Type B pancreatic cell (in vitro differentiated cells): ENCODE measurements around the gene PGLYRP1. TPM values are rescaled to one million over a fixed set of nuclear protein-coding genes. Genes with fewer than 3 reads are reported as not detected.

Experiments used
- DNase-seq: peaks from one replicate; pipeline ENCODE4 v3.0.0; 2021; ENCODE audit warnings: mixed read lengths; ENCODE audit not compliant: unreplicated experiment; ENCODE audit errors: extremely low spot score
- H3K27ac Mint-ChIP-seq: 2 replicates; pipeline ENCODE4 v1.8.0; 2021; ENCODE audit warnings: mild to moderate bottlenecking, mixed read lengths
- H3K27me3 Mint-ChIP-seq: 2 replicates; pipeline ENCODE4 v1.8.0; 2021; ENCODE audit warnings: mixed read lengths
- H3K36me3 Mint-ChIP-seq: 2 replicates; pipeline ENCODE4 v1.8.0; 2021; ENCODE audit warnings: mixed read lengths
- H3K4me1 Mint-ChIP-seq: one replicate; pipeline ENCODE4 v1.8.0; 2021; ENCODE audit warnings: mixed read lengths; ENCODE audit not compliant: unreplicated experiment
- H3K4me3 Mint-ChIP-seq: 2 replicates; pipeline ENCODE4 v1.8.0; 2021; ENCODE audit warnings: mild to moderate bottlenecking, mixed read lengths
- H3K9me3 Mint-ChIP-seq: 2 replicates; pipeline ENCODE4 v1.8.0; 2021; ENCODE audit warnings: mixed read lengths
- total RNA-seq: library from RNA; stranded (reverse); gene quantifications from 2 replicates; pipeline ENCODE4 v1.2.1, GENCODE V29; 2021; ENCODE audit warnings: low replicate concordance
- TF ChIP-seq, protein P1 (sequence below): fragments of 200-600 bp; sonication (generic); conservative IDR thresholded peaks from 2 replicates; pipeline ENCODE4 v1.5.0; 2021; ENCODE audit warnings: antibody characterized with exemption, mild to moderate bottlenecking

PGLYRP1 gene
- total RNA-seq, 1 donor from 2014 or later: not detected

DNA sequence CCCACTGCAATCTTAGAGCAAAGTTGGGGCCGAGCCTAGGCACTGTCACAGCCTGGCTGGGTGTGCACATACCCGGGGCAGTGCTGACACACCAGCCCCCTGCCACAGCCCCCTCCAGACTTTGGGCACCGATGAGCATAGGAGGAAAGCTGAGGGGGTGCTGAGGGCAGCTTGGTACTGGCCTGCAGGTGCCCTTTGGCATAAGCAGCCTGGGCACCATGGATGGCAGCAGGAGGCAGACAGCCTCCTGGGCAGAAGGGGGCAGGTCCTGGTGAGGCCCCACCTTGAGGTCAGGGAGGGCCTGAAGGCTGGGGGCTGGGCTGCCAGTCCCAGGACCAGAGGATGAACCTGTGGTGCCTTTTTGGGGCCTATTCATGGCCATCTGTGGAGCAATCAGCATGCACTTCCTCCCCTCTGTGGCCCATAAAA, 9.8 kb upstream of the PGLYRP1 start:
- H3K4me3 Mint-ChIP-seq: no peak overlapping the region
- H3K27ac Mint-ChIP-seq: no peak overlapping the region
- peaks cover 4% of the 10 kb centered on the region for H3K36me3 Mint-ChIP-seq
- no peaks in the 10 kb centered on the region for H3K27me3 Mint-ChIP-seq
- TF ChIP-seq, protein P1, sequence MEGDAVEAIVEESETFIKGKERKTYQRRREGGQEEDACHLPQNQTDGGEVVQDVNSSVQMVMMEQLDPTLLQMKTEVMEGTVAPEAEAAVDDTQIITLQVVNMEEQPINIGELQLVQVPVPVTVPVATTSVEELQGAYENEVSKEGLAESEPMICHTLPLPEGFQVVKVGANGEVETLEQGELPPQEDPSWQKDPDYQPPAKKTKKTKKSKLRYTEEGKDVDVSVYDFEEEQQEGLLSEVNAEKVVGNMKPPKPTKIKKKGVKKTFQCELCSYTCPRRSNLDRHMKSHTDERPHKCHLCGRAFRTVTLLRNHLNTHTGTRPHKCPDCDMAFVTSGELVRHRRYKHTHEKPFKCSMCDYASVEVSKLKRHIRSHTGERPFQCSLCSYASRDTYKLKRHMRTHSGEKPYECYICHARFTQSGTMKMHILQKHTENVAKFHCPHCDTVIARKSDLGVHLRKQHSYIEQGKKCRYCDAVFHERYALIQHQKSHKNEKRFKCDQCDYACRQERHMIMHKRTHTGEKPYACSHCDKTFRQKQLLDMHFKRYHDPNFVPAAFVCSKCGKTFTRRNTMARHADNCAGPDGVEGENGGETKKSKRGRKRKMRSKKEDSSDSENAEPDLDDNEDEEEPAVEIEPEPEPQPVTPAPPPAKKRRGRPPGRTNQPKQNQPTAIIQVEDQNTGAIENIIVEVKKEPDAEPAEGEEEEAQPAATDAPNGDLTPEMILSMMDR: no peak
- H3K9me3 Mint-ChIP-seq: no peaks in the 10 kb centered on the region
- no peak for DNase-seq
- peaks cover 18% of the 10 kb centered on the region for H3K4me1 Mint-ChIP-seq

- peak overlapping the region; percentile 89 for H3K27ac Mint-ChIP-seq
- H3K27me3 Mint-ChIP-seq: no peaks in the 10 kb centered on the region
- TF ChIP-seq, protein P1: no peak
- H3K36me3 Mint-ChIP-seq: peaks cover 4% of the 10 kb centered on the region
- H3K4me1 Mint-ChIP-seq: peaks cover 18% of the 10 kb centered on the region
- no peak for DNase-seq
- H3K9me3 Mint-ChIP-seq: no peaks in the 10 kb centered on the region
- H3K4me3 Mint-ChIP-seq: no peak overlapping the region
These were observed 9.1 kb upstream of the PGLYRP1 start for GRCh38 chr19:46031781-46032596.

DNA sequence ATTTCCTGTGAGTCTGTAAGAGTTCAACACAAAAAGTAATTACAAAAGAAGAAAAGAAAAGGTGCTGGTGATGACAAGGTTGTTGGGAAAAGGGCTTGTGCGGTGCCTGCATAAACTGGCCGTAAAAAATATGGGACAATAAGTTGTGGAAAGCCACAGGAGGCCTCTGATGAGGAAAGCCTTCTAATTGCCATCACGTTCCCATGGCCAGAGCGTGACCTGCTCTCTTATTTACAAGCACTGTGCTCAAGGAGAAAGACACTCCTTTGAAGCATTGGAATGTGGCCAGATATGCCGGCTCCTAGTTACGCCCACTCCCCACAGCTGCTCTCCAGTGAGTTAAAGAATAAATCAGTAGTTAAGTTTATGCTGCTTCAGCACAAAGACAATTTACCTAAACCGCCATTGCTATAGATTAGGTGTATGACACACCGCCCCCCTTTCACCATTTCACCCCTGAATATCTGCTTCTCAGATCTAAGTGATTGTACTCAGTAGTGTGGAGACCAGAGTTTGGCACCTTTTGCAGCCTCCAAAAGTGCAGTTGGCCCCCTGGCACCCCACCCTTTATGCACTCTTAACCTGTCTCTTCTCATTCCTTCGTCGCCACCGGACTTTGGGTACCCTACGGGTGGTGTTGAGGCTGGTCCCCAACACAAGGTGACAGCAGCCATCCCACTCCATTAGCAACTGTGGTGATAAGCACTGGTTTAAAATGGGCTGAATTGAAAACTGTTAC, 8.1 kb upstream of the PGLYRP1 start:
- H3K4me1 Mint-ChIP-seq: peaks cover 18% of the 10 kb centered on the region
- H3K27ac Mint-ChIP-seq: peak overlapping the region; percentile 89
- no peaks in the 10 kb centered on the region for H3K9me3 Mint-ChIP-seq
- peak overlapping the region; percentile 39 for H3K4me3 Mint-ChIP-seq
- H3K27me3 Mint-ChIP-seq: no peaks in the 10 kb centered on the region
- TF ChIP-seq, protein P1: no peak
- no peak for DNase-seq
- peaks cover 13% of the 10 kb centered on the region for H3K36me3 Mint-ChIP-seq

DNA sequence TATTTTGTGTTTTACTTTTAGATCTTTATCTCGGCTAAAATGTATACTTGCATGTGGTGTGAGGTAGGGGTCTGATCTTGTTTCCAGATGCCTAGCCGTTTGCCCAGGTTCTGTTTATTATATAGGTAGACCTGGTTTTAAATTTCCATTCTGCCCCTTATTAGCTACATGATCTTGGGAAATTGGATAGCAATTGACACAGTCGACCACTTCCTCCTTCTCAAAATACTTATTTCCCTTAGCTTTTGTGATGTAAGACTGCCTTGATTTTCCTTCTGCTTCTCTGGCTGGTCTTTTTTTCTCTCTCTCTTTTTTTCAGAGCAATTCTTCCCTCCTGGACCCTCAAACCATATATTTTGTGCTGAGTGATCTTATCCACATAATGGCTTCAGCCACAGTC, 3.0 kb upstream of the PGLYRP1 start:
- TF ChIP-seq, protein P1: no peak
- Mint-ChIP-seq H3K4me1 (peaks cover 12% of the 10 kb centered on the region), H3K27me3 (no peaks in the 10 kb centered on the region), H3K27ac (no peak overlapping the region), H3K36me3 (peaks cover 13% of the 10 kb centered on the region), H3K4me3 (no peak overlapping the region), H3K9me3 (no peaks in the 10 kb centered on the region)
- DNase-seq: no peak

DNA sequence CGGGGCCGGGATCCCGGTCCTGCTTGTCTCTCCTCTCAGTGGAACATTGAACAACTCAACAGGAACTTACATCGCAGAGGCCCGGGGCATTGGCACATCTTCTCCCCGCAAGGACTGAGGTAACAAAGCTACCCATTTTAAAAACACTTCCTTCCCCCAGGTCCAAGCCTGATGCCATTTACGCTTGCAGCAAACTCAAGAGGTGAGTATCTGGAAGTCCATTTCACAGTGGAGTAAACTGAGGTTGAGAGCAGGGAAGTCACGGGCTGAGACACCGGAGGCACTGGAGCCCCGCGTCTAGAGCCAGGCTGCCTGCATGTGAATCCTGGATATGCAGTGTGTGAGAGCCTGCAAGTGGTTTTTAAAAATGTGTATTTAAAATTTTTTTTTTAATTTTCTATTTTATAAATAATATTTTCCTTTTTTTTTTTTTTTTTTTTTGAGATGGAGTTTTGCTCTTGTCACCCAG, 492 bp upstream of the PGLYRP1 start:
- no peak overlapping the region for H3K4me3 Mint-ChIP-seq
- TF ChIP-seq, protein P1: no peak
- no peak overlapping the region for H3K27ac Mint-ChIP-seq
- H3K9me3 Mint-ChIP-seq: no peaks in the 10 kb centered on the region
- H3K4me1 Mint-ChIP-seq: no peaks in the 10 kb centered on the region
- H3K27me3 Mint-ChIP-seq: no peaks in the 10 kb centered on the region
- DNase-seq: no peak
- H3K36me3 Mint-ChIP-seq: peaks cover 9% of the 10 kb centered on the region
